ENCODE data around the gene MROH9.

- TF ChIP-seq, protein P1, sequence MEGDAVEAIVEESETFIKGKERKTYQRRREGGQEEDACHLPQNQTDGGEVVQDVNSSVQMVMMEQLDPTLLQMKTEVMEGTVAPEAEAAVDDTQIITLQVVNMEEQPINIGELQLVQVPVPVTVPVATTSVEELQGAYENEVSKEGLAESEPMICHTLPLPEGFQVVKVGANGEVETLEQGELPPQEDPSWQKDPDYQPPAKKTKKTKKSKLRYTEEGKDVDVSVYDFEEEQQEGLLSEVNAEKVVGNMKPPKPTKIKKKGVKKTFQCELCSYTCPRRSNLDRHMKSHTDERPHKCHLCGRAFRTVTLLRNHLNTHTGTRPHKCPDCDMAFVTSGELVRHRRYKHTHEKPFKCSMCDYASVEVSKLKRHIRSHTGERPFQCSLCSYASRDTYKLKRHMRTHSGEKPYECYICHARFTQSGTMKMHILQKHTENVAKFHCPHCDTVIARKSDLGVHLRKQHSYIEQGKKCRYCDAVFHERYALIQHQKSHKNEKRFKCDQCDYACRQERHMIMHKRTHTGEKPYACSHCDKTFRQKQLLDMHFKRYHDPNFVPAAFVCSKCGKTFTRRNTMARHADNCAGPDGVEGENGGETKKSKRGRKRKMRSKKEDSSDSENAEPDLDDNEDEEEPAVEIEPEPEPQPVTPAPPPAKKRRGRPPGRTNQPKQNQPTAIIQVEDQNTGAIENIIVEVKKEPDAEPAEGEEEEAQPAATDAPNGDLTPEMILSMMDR (IDR thresholded peaks at IDR 0.05), result no peak
- TF ChIP-seq POLR2A (IDR thresholded peaks at IDR 0.05), result no peak
Observed at GRCh38 chr1:170985406-170985805, 50.1 kb downstream of the MROH9 start.
